Pulmonary artery endothelial cell (primary cell): Measurements from ENCODE around the gene PHLDB1. TPM values are rescaled to one million over a fixed set of nuclear protein-coding genes. Genes with fewer than 3 reads are reported as not detected.

ENCODE experiments used
- DNase-seq: peaks from one replicate; pipeline ENCODE4 v3.0.0-alpha.2; 2011; ENCODE audit warnings: low read depth, low spot score
- total RNA-seq: library from RNA; depleted of rRNA; stranded (reverse); fragments of >200 nt; gene quantifications from 2 replicates; pipeline ENCODE4 v1.2.3, GENCODE V29; 2014

PHLDB1 gene
- total RNA-seq, 1 donor from 2014 or later, result 79.3 TPM

DNA sequence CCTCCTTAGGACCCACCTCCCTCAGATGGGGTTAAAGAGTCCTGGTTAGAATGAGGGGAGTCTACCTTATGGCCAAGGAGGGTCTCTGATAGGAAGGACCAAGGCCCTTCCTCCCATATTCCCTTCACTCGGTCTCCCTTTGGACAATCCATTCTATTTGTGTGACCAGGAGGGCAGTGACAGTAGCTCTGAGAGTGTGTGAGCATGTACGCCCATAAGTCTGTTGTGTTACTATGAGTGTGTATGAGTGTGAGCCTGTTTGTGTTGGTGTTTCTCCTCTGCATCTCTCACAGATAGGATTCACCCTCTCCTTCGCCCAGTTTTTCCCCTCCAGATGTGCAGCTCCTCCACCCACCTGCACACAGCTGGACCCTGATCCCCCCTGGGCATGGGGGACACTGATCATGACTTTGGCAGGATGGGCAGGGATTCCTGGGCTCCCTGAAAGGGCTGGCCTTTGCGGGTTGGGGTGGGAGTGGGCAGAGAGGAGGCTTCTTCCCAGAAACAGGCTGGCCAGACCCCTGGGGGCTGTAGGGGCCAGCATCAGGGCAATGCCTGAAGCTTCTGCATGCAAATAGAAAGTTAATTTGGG is 14.5 kb downstream of the PHLDB1 start:
- DNase-seq, result no peak

DNA sequence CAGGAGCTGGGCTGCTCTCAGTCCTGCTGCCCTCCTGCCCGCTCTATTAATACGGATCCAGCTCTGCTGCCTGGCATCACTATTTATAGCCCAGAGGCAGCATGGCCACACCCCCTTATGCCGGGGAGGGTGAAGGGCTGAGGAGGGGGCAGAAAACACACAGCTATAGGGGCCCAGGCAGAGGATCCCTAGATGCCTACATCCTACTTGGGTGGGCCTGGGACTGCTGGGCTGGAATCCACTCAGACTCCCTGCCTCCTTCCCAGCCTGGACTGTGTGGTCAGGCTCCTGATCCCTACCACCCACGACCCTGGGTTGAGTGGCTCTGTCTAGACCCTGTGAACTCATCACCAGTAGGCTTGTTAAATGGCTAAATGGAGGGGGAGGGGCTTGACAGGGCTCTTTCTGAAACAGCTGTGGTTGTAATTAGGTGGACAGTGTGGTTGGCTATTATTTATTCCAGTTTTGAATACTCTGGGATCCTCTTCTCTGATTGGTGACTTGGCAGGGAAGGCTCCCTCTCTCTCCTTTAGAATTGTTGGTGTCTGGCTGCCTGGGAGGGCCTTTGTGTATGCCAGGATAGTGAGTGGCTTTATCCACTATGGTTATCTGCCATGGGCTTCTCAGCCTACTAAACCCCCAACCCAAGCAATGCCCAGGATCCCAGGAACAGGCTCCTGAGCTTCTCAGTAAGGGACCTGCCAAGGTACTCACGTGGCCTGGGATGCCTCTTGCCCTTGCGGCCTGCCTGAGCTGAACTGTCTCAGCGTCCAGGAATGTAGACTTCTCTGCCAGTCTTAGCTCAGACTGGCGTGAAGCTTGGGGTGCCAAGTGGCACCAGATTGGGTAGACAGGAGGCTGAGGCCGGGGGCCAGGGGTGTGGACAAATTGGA is 15.2 kb downstream of the PHLDB1 start:
- DNase-seq, result no peak

DNA sequence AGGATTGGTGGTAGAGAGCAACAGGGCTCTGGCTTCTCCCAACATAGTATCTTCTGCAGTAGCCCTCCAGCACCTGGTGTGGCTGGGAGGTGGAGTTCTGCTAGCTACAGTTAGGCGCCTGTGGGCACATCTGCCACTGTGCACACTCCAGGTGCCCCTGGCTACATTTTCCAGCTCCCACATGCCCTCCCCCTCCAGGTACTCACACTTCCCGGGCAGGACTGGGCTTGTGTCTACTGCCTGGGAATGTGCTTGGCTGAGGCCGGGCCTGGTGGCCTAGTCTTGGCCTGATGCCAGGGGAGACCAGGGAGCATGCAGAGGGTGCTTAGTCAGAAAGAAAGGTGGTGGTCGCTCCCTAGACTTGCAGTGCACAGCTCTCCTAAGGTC is 15.8 kb downstream of the PHLDB1 start:
- DNase-seq, result no peak

DNA sequence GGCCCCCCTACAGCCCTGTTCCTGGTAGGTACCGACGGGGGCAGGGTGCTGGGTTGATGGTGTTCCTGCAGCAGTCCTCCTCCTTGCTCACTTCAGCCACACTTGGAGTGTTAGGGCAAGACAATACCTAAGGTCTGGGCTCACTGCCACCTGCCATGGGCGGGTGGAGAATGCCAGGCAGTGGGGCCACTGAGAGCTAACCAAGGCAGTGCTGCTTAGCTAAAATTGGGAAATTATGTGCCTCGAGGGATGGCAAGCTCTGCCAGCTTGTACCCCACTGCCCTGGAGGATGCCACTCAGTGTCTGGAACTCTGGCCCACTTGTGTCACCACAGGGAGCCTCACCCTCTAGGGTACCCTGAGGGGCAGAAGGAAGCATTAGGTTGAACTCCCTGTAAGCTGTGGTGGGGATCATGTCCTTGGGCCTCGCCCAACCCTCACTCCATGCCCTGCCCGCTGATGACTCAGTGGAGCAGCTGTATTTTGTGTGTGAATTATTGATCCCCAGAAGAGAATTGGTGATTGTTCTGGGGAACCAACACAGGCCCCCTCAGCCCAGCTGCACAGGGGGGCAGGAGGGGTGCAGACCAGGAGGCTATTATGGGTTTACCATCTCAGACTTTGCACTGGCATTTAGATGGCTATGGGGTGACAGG is 17.7 kb downstream of the PHLDB1 start:
- DNase-seq, result no peak

- no peak for DNase-seq
These were observed 18.6 kb downstream of the PHLDB1 start for GRCh38 chr11:118625976-118626375.

DNA sequence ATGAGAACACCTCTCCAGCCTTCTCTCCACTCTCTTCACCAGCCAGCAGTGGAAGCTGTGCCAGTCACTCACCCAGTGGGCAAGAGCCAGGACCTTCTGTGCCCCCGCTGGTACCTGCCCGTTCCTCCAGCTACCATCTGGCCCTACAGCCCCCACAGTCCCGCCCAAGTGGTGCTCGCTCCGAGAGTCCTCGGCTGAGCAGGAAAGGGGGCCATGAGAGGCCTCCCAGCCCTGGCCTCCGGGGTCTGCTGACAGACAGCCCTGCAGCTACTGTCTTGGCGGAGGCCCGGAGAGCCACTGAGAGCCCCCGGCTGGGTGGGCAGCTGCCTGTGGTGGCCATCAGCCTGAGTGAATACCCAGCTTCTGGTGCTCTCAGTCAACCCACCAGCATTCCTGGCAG is 20.2 kb downstream of the PHLDB1 start:
- no peak for DNase-seq

GRCh38 chr11:118628031-118628430 is 20.6 kb downstream of the PHLDB1 start:
- no peak for DNase-seq

GRCh38 chr11:118628432-118628831 is 21.0 kb downstream of the PHLDB1 start:
- DNase-seq, result no peak

- no peak for DNase-seq
These were observed 21.6 kb downstream of the PHLDB1 start for GRCh38 chr11:118628861-118629549.

DNA sequence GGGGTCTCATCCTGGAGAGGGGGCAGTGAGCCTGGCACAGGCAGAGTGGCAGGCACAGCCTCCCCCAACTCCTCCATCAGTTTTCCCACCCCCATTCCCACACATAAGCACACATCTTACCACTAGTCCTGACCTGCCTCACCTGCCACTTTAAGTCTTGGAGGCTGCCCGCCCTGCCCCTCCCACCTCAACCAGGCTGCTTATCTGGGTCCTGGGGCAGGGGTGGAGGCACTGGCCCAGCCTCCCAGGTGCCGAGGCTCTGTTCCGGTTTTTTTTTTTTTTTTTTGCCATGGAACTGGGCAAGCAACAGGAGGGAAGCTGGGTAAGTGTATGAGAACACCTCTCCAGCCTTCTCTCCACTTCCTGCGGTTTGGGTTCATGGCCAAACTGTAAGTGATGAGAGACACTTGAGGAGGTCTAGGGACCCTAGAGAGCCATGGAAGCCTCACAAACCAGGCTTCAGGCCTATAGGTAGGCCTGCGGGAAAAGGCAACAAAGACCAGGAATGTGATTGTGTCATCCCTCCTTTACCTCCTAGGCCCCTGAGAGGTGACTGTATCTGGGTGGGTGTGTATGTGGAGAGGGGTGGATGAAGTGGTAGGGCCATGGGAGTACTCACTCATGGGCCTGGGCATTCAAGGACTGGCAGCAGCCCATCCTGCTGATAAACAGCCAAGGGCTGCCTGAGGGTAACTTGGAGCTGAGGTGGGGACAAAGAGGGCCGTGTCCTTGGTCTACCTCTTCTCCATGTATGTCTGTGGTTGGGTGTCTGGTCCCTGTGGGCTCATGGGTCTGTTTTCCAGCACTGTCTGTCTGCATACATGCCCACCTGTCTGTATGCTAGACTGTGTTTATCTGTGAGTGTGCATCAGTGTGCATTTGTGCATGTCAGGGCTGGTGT is 22.6 kb downstream of the PHLDB1 start:
- DNase-seq, result no peak

GRCh38 chr11:118631142-118631909 is 23.9 kb downstream of the PHLDB1 start:
- no peak for DNase-seq

- no peak for DNase-seq
These were observed 25.3 kb downstream of the PHLDB1 start for GRCh38 chr11:118632577-118633318.

GRCh38 chr11:118633319-118633690 is 25.9 kb downstream of the PHLDB1 start:
- no peak for DNase-seq

DNA sequence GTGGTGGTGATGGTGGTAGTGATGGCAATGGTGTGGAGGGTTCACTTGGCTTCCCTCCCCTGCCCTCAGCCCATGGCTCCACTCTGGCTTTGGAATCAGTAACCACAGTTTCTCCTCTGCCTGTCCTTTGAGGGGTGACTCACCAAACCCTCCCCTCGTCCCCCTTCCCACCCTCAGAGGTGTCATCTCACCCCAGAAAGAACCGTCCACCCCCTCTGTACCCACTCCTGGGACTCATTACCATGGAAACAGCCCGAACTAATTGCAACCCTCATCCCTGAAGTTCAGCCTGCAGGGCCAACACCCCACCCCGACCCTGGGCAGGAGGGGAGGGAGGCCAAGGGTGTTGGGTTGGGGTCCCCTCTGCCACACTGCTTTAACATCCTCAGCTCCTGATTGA is 26.6 kb downstream of the PHLDB1 start:
- DNase-seq, result no peak

DNA sequence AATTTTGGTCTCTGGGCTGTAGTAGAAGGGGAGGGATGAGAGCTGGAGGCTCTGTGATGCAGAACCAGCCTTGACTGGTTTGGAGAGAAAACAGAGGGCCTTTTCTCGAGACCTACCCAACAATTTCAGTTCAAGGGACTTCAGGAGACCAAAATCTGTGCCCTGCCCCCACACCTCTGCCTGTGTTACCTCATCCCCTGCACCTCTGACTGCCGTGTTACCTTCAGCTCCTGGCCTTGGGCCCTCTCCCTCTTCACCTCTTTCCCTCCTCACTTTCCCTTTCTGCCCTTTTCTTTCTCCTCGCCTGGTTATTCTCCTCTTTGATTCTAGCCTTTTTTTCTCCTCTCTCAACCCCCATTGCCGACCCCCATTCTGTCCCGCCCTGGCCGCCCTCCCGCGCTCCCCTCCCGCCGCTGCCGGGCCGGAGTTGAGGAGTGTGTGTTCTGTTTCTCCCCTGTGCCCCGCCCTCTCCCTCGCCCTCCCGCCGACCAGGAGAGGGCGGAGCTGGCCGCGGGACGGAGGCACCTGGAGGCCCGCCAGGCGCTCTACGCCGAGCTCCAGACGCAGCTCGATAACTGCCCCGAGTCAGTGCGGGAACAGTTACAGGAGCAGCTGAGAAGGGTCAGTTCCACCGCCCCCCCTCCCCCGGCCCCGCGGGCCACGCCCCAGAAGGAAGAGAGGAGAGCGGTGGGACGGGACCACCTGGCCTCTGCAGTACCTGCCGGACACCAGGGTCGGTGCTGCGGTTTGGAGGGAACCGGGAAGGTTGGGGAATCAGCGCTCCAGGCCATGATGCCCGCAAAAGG is 27.2 kb downstream of the PHLDB1 start:
- no peak for DNase-seq

DNA sequence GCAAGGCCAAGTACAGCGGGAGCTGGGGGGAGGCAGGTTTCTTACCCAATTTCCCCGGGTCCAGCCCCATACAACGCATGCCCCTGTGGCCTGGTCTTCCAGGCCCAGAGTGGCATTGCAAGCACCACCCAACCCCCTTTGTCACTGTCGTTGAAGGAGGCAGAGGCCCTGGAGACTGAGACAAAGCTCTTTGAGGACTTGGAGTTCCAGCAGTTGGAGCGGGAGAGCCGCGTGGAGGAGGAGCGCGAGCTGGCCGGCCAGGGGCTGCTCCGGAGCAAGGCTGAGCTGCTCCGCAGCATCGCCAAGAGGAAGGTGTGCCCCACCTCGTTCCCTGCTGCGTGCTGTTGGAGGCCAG is 27.8 kb downstream of the PHLDB1 start:
- no peak for DNase-seq

- DNase-seq, result no peak
These were observed 28.2 kb downstream of the PHLDB1 start for GRCh38 chr11:118635642-118636041.

DNA sequence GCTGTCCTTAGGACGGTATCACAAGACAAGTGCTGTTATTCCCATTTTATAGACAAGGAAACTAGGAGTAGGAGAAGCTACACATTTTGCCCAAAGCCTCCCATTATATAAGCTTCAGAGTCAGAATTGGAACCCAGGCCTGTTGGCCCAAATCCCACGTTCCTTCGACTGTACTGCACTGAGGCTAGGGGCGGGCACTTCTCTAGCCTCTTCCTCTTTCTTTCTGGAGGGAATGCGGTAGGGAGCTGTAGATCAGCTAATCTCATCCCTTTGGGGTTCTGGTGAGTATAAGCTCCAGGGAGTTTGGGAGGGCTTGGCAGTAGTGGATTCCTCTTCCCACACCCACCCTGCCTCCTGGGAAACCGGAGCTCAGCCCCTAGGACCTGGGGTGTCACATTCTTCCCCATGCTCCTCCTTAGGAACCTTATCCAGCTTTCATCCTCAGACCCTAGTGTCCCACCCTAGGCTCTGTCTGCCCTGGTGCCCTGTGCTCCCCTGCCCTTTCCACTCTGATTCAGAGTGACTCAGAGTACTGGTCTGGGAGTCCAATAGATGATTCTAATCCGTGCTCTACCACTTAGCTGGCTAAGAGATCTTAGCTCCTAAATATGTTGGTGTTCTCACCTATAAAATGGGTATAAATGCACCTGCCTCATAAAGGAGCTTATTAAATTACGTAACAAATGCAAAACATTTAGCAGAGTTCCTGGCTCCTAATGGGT is 29.3 kb downstream of the PHLDB1 start:
- no peak for DNase-seq
